HG02623 (cell line): Measurements from ENCODE around the gene SFPQ.
"Not testable (repeated sequence)": the region's sequence is repeated elsewhere in the genome, so short reads cannot be mapped to it uniquely, and the experiment has no call there.

Experiments
- ATAC-seq: cut with Tn5 transposase; IDR thresholded peaks from one replicate; pipeline ENCODE4 v1.9.1; 2021; ENCODE audit warnings: moderate library complexity; ENCODE audit not compliant: unreplicated experiment

SFPQ gene

GRCh38 chr1:35142728-35143127, 50.2 kb downstream of the SFPQ start:
- not testable (repeated sequence) for ATAC-seq

- ATAC-seq, result not testable (repeated sequence)
Measured at GRCh38 chr1:35142294-35142693, 50.7 kb downstream of the SFPQ start.

GRCh38 chr1:35137590-35137989, 55.4 kb downstream of the SFPQ start:
- not testable (repeated sequence) for ATAC-seq

- ATAC-seq, result no peak
Measured at GRCh38 chr1:35136780-35137179, 56.2 kb downstream of the SFPQ start.
